Measurements from ENCODE around the gene SCGB1C1. TPM values are rescaled to one million over a fixed set of nuclear protein-coding genes. Genes with fewer than 3 reads are reported as not detected.
"Not testable (repeated sequence)": the region's sequence is repeated elsewhere in the genome, so short reads cannot be mapped to it uniquely, and the experiment has no call there.

SCGB1C1 gene
- total and polyA plus RNA-seq, 4 donors, result not detected

GRCh38 chr11:217704-218103, 24.8 kb downstream of the SCGB1C1 start:
- Histone ChIP-seq H3K4me3 (ENCODE audit: low read depth, low read length) (no peak overlapping the region), H3K27ac (ENCODE audit: low read depth, low read length) (no peak overlapping the region), H3K36me3 (ENCODE audit: control insufficient read depth, insufficient read depth, low read length) (peaks cover 48% of the 10 kb centered on the region), H3K4me1 (ENCODE audit: control insufficient read depth, insufficient read depth, low read length) (no peaks in the 10 kb centered on the region), H3K9me3 (ENCODE audit: control insufficient read depth, insufficient read depth, low read length) (no peaks in the 10 kb centered on the region), H3K27me3 (ENCODE audit: control insufficient read depth, insufficient read depth, low read length) (no peaks in the 10 kb centered on the region)
- DNase-seq (ENCODE audit: low read depth in 4 of 6, low spot score in 6 of 6), result no peak
- WGBS (ENCODE audit: insufficient coverage), result 100% methylated on average over 2 of the region's 3 CpGs

- H3K36me3 ChIP-seq (ENCODE audit: control insufficient read depth, insufficient read depth, low read length), result peaks cover 47% of the 10 kb centered on the region
- H3K9me3 ChIP-seq (ENCODE audit: control insufficient read depth, insufficient read depth, low read length), result no peaks in the 10 kb centered on the region
- 88% methylated on average over 27 of the region's 29 CpGs for WGBS (ENCODE audit: insufficient coverage)
- no peak overlapping the region for H3K27ac ChIP-seq (ENCODE audit: low read depth, low read length)
- no peaks in the 10 kb centered on the region for H3K27me3 ChIP-seq (ENCODE audit: control insufficient read depth, insufficient read depth, low read length)
- H3K4me1 ChIP-seq (ENCODE audit: control insufficient read depth, insufficient read depth, low read length), result no peaks in the 10 kb centered on the region
- H3K4me3 ChIP-seq (ENCODE audit: low read depth, low read length), result no peak overlapping the region
- no peak for DNase-seq (ENCODE audit: low read depth in 4 of 6, low spot score in 6 of 6)
Measured at GRCh38 chr11:218815-219593, 26.1 kb downstream of the SCGB1C1 start.

GRCh38 chr11:220641-221215, 27.9 kb downstream of the SCGB1C1 start:
- WGBS (ENCODE audit: insufficient coverage), result 100% methylated on average over 1 of the region's 3 CpGs
- not testable (repeated sequence) for H3K4me3 ChIP-seq (ENCODE audit: low read depth, low read length); DNase-seq (ENCODE audit: low read depth in 4 of 6, low spot score in 6 of 6); H3K27me3 ChIP-seq (ENCODE audit: control insufficient read depth, insufficient read depth, low read length); H3K4me1 ChIP-seq (ENCODE audit: control insufficient read depth, insufficient read depth, low read length); H3K27ac ChIP-seq (ENCODE audit: low read depth, low read length); H3K9me3 ChIP-seq (ENCODE audit: control insufficient read depth, insufficient read depth, low read length)
- H3K36me3 ChIP-seq (ENCODE audit: control insufficient read depth, insufficient read depth, low read length), result peaks cover 30% of the 10 kb centered on the region

- WGBS (ENCODE audit: insufficient coverage), result 88% methylated on average over 3 of the region's 7 CpGs
- H3K4me3 ChIP-seq (ENCODE audit: low read depth, low read length), result no peak overlapping the region
- DNase-seq (ENCODE audit: low read depth in 4 of 6, low spot score in 6 of 6), result no peak
- H3K27ac ChIP-seq (ENCODE audit: low read depth, low read length), result no peak overlapping the region
- H3K9me3 ChIP-seq (ENCODE audit: control insufficient read depth, insufficient read depth, low read length), result no peaks in the 10 kb centered on the region
- H3K4me1 ChIP-seq (ENCODE audit: control insufficient read depth, insufficient read depth, low read length), result no peaks in the 10 kb centered on the region
- H3K36me3 ChIP-seq (ENCODE audit: control insufficient read depth, insufficient read depth, low read length), result peaks cover 30% of the 10 kb centered on the region
- no peaks in the 10 kb centered on the region for H3K27me3 ChIP-seq (ENCODE audit: control insufficient read depth, insufficient read depth, low read length)
Measured at GRCh38 chr11:221539-221938, 28.7 kb downstream of the SCGB1C1 start.

GRCh38 chr11:221998-222789, 29.3 kb downstream of the SCGB1C1 start:
- no peak overlapping the region for H3K27ac ChIP-seq (ENCODE audit: low read depth, low read length)
- DNase-seq (ENCODE audit: low read depth in 4 of 6, low spot score in 6 of 6), result no peak
- no peaks in the 10 kb centered on the region for H3K9me3 ChIP-seq (ENCODE audit: control insufficient read depth, insufficient read depth, low read length)
- WGBS (ENCODE audit: insufficient coverage), result 93% methylated on average over 14 of the region's 14 CpGs
- no peaks in the 10 kb centered on the region for H3K4me1 ChIP-seq (ENCODE audit: control insufficient read depth, insufficient read depth, low read length)
- no peak overlapping the region for H3K4me3 ChIP-seq (ENCODE audit: low read depth, low read length)
- peaks cover 30% of the 10 kb centered on the region for H3K36me3 ChIP-seq (ENCODE audit: control insufficient read depth, insufficient read depth, low read length)
- no peaks in the 10 kb centered on the region for H3K27me3 ChIP-seq (ENCODE audit: control insufficient read depth, insufficient read depth, low read length)

- H3K4me1 ChIP-seq (ENCODE audit: control insufficient read depth, insufficient read depth, low read length), result no peaks in the 10 kb centered on the region
- peaks cover 30% of the 10 kb centered on the region for H3K36me3 ChIP-seq (ENCODE audit: control insufficient read depth, insufficient read depth, low read length)
- DNase-seq (ENCODE audit: low read depth in 4 of 6, low spot score in 6 of 6), result no peak
- H3K4me3 ChIP-seq (ENCODE audit: low read depth, low read length), result no peak overlapping the region
- no peaks in the 10 kb centered on the region for H3K9me3 ChIP-seq (ENCODE audit: control insufficient read depth, insufficient read depth, low read length)
- no peak overlapping the region for H3K27ac ChIP-seq (ENCODE audit: low read depth, low read length)
- H3K27me3 ChIP-seq (ENCODE audit: control insufficient read depth, insufficient read depth, low read length), result no peaks in the 10 kb centered on the region
- WGBS (ENCODE audit: insufficient coverage), result 86% methylated on average over 16 of the region's 16 CpGs
Measured at GRCh38 chr11:223026-223789, 30.3 kb downstream of the SCGB1C1 start.

GRCh38 chr11:223884-224283, 31.0 kb downstream of the SCGB1C1 start:
- H3K27ac ChIP-seq (ENCODE audit: low read depth, low read length), result no peak overlapping the region

GRCh38 chr11:224424-224823, 31.5 kb downstream of the SCGB1C1 start:
- Histone ChIP-seq H3K4me1 (ENCODE audit: control insufficient read depth, insufficient read depth, low read length) (no peaks in the 10 kb centered on the region), H3K4me3 (ENCODE audit: low read depth, low read length) (no peak overlapping the region), H3K27ac (ENCODE audit: low read depth, low read length) (no peak overlapping the region), H3K27me3 (ENCODE audit: control insufficient read depth, insufficient read depth, low read length) (no peaks in the 10 kb centered on the region), H3K9me3 (ENCODE audit: control insufficient read depth, insufficient read depth, low read length) (no peaks in the 10 kb centered on the region), H3K36me3 (ENCODE audit: control insufficient read depth, insufficient read depth, low read length) (peaks cover 26% of the 10 kb centered on the region)
- no peak for DNase-seq (ENCODE audit: low read depth in 4 of 6, low spot score in 6 of 6)
- 98% methylated on average over 5 of the region's 7 CpGs for WGBS (ENCODE audit: insufficient coverage)

More at GRCh38 chr11:223884-224283, 31.0 kb downstream of the SCGB1C1 start:
- WGBS (ENCODE audit: insufficient coverage), result 91% methylated on average over 8 of the region's 9 CpGs
- Histone ChIP-seq H3K36me3 (ENCODE audit: control insufficient read depth, insufficient read depth, low read length) (peaks cover 26% of the 10 kb centered on the region), H3K4me1 (ENCODE audit: control insufficient read depth, insufficient read depth, low read length) (no peaks in the 10 kb centered on the region), H3K4me3 (ENCODE audit: low read depth, low read length) (no peak overlapping the region), H3K27me3 (ENCODE audit: control insufficient read depth, insufficient read depth, low read length) (no peaks in the 10 kb centered on the region), H3K9me3 (ENCODE audit: control insufficient read depth, insufficient read depth, low read length) (no peaks in the 10 kb centered on the region)
- no peak for DNase-seq (ENCODE audit: low read depth in 4 of 6, low spot score in 6 of 6)

- no peak for DNase-seq (ENCODE audit: low read depth in 4 of 6, low spot score in 6 of 6)
Measured at GRCh38 chr11:225734-226453, 33.0 kb downstream of the SCGB1C1 start.

More at GRCh38 chr11:225734-226453, 33.0 kb downstream of the SCGB1C1 start:
- Histone ChIP-seq H3K4me1 (ENCODE audit: control insufficient read depth, insufficient read depth, low read length) (no peaks in the 10 kb centered on the region), H3K27ac (ENCODE audit: low read depth, low read length) (no peak overlapping the region), H3K36me3 (ENCODE audit: control insufficient read depth, insufficient read depth, low read length) (peaks cover 34% of the 10 kb centered on the region), H3K27me3 (ENCODE audit: control insufficient read depth, insufficient read depth, low read length) (no peaks in the 10 kb centered on the region), H3K4me3 (ENCODE audit: low read depth, low read length) (no peak overlapping the region), H3K9me3 (ENCODE audit: control insufficient read depth, insufficient read depth, low read length) (no peaks in the 10 kb centered on the region)
- 95% methylated on average over 7 of the region's 10 CpGs for WGBS (ENCODE audit: insufficient coverage)

Measured in spinal cord (tissue), 10 donors.